Fibroblast of the aortic adventitia (primary cell): ENCODE measurements around the gene ZNF264. TPM values are rescaled to one million over a fixed set of nuclear protein-coding genes. Genes with fewer than 3 reads are reported as not detected.
"Not testable (repeated sequence)": the region's sequence is repeated elsewhere in the genome, so short reads cannot be mapped to it uniquely, and the experiment has no call there.

Experiments used
- DNase-seq: peaks from one replicate; pipeline ENCODE4 v3.0.0-alpha.2; 2010; ENCODE audit warnings: low read depth
- H3K4me3 ChIP-seq: 2 replicates; pipeline ENCODE4 v1.5.1; 2011; ENCODE audit warnings: low read depth, mild to moderate bottlenecking, control low read depth, low read length, moderate library complexity
- total RNA-seq: library from RNA; depleted of rRNA; stranded (reverse); fragments of >200 nt; gene quantifications from 2 replicates; pipeline ENCODE4 v1.2.3, GENCODE V29; 2012; ENCODE audit warnings: low replicate concordance
- TF ChIP-seq, protein P1 (sequence below): IDR thresholded peaks from 2 replicates; pipeline ENCODE4 v1.5.1; 2011; ENCODE audit warnings: mild to moderate bottlenecking, low read length, control low read depth, inconsistent platforms; ENCODE audit not compliant: insufficient read depth

ZNF264 gene
- total RNA-seq, 1 donor, result 19.5 TPM

- TF ChIP-seq, protein P1, sequence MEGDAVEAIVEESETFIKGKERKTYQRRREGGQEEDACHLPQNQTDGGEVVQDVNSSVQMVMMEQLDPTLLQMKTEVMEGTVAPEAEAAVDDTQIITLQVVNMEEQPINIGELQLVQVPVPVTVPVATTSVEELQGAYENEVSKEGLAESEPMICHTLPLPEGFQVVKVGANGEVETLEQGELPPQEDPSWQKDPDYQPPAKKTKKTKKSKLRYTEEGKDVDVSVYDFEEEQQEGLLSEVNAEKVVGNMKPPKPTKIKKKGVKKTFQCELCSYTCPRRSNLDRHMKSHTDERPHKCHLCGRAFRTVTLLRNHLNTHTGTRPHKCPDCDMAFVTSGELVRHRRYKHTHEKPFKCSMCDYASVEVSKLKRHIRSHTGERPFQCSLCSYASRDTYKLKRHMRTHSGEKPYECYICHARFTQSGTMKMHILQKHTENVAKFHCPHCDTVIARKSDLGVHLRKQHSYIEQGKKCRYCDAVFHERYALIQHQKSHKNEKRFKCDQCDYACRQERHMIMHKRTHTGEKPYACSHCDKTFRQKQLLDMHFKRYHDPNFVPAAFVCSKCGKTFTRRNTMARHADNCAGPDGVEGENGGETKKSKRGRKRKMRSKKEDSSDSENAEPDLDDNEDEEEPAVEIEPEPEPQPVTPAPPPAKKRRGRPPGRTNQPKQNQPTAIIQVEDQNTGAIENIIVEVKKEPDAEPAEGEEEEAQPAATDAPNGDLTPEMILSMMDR, result no peak
- peak overlapping the region; percentile 56 for H3K4me3 ChIP-seq
- DNase-seq, result peak; percentile 27
These were observed 19.7 kb upstream of the ZNF264 start for GRCh38 chr19:57171551-57172081.

- no peak for DNase-seq
- no peak overlapping the region for H3K4me3 ChIP-seq
- TF ChIP-seq, protein P1, result no peak
These were observed 999 bp upstream of the ZNF264 start for GRCh38 chr19:57190301-57190700.

DNA sequence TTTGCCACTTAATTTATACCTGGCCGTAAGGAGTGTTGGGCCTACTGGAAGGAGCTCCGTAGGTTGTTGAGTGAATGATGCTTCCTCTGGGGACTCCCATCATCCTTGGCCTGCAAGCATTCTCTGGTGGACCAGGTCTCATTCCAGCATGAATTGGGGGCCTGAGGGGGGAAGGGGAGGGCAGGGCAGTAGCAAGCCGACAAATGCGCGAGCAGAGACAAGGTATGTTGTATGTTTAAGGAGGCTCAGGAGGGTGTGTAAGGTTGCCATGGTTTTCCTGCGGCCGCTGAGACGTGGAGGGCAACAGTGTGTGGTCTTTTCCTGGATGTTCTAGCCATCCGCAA, 749 bp downstream of the ZNF264 start:
- TF ChIP-seq, protein P1, result no peak
- peak overlapping the region; percentile 97 for H3K4me3 ChIP-seq
- peak; percentile 3 for DNase-seq

- peak overlapping the region; percentile 97 for H3K4me3 ChIP-seq
- no peak for DNase-seq
- TF ChIP-seq, protein P1, result no peak
These were observed 1.7 kb downstream of the ZNF264 start for GRCh38 chr19:57192993-57193392.

DNA sequence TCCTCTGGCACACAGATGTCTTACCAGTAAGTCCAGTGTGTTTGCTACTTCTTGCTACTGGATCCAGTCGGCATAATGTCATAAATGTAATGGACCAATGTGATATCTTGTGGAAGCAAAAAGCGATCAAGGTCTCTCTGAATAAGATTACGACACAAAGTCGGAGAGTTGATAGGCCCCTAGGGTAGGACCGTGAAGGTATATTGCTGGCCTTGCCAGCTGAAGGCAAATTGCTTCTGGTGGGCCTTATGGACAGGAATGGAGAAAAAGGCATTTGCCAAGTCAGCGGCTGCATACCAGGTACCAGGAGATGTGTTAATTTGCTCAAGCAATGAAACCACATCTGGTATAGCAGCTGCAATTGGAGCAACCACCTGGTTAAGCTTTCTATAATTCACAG, 6.6 kb downstream of the ZNF264 start:
- not testable (repeated sequence) for H3K4me3 ChIP-seq, DNase-seq

GRCh38 chr19:57202160-57202559, 10.9 kb downstream of the ZNF264 start:
- no peak for DNase-seq
- TF ChIP-seq, protein P1, result no peak
- no peak overlapping the region for H3K4me3 ChIP-seq

GRCh38 chr19:57210381-57210780, 19.1 kb downstream of the ZNF264 start:
- TF ChIP-seq, protein P1, result no peak
- no peak overlapping the region for H3K4me3 ChIP-seq
- no peak for DNase-seq
